ENCODE measurements around the gene IGSF21.

IGSF21 gene

DNA sequence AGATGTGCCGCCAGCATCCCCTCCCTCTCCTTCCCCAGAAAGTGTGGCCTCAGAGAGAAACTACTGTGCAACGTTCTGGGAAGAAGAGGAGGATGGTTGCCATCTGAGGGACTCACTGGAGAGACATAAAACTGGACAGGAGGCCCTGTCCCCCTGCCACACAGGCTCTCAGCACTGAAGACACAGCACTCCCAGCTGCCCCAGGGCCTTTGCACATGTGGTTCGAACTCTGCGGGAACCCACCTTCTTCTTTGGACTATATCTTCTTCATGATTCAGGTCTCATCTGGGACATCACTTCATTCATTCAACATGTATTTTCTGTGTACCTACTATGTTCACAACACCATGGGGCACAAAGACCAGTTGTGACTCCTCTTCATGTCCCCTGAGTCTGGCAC, 17.4 kb downstream of the IGSF21 start:
- no peaks in the 10 kb centered on the region for H3K27me3 ChIP-seq (ENCODE audit: control insufficient read depth, insufficient read depth, low read length)
- H3K9me3 ChIP-seq (replicated peaks; ENCODE audit: low read length) = peaks cover 7% of the 10 kb centered on the region
- H3K4me2 ChIP-seq (ENCODE audit: low read length) = no peak overlapping the region
- H3K4me3 ChIP-seq (ENCODE audit: low read length) = no peak overlapping the region
- H3K36me3 ChIP-seq (ENCODE audit: insufficient read depth, low read length) = no peaks in the 10 kb centered on the region
- H3K9ac ChIP-seq (ENCODE audit: low read depth, low read length) = no peak overlapping the region
- no peaks in the 10 kb centered on the region for H3K4me1 ChIP-seq (ENCODE audit: control insufficient read depth, insufficient read depth, low read length)

DNA sequence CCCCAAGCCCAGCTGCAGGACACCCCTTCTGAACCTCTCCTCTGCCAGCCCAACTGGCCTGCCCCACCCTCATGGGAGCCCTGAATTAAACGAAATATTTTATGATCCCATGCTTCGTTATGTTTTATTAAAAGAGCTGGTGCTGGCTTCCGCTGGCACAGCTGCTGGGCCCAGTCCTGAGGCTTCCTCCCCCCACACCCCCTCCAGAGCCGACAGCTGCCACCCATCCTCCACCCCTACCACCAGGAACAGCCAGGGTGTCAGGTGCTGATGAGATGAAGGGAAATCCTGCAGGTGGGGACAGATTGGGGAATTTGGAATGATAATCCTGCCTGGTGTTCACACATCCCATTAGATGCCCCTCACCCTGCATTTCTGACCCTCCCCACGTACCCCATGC, 19.0 kb downstream of the IGSF21 start:
- Histone ChIP-seq H3K4me3 (ENCODE audit: low read length) (no peak overlapping the region), H3K9me3 (replicated peaks; ENCODE audit: low read length) (no peaks in the 10 kb centered on the region), H3K36me3 (ENCODE audit: insufficient read depth, low read length) (no peaks in the 10 kb centered on the region), H3K4me2 (ENCODE audit: low read length) (no peak overlapping the region), H3K9ac (ENCODE audit: low read depth, low read length) (no peak overlapping the region), H3K4me1 (ENCODE audit: control insufficient read depth, insufficient read depth, low read length) (no peaks in the 10 kb centered on the region), H3K27me3 (ENCODE audit: control insufficient read depth, insufficient read depth, low read length) (no peaks in the 10 kb centered on the region)

DNA sequence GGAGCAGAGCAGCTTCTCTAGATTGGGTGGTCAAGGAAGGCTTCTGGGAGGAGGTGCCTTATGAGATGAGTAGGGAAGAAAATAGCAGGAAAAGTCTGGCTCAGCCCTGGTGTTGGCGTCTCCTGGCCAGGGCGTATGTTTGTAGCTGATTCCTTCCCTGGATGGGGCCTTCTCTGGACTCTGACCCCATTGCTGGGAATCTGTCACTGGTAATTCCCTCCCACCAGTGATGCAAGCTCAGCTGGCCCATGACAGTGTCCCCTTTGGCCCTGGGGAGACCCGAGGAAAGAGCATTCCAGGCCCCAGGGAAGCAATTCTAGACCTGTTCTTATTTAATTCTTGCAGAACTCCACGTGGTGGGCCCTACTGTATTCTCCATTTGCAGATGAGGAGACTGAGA, 20.7 kb downstream of the IGSF21 start:
- no peaks in the 10 kb centered on the region for H3K36me3 ChIP-seq (ENCODE audit: insufficient read depth, low read length)
- H3K4me3 ChIP-seq (ENCODE audit: low read length) = no peak overlapping the region
- no peak overlapping the region for H3K9ac ChIP-seq (ENCODE audit: low read depth, low read length)
- H3K27me3 ChIP-seq (ENCODE audit: control insufficient read depth, insufficient read depth, low read length) = no peaks in the 10 kb centered on the region
- H3K4me1 ChIP-seq (ENCODE audit: control insufficient read depth, insufficient read depth, low read length) = no peaks in the 10 kb centered on the region
- no peak overlapping the region for H3K4me2 ChIP-seq (ENCODE audit: low read length)
- H3K9me3 ChIP-seq (replicated peaks; ENCODE audit: low read length) = no peaks in the 10 kb centered on the region

DNA sequence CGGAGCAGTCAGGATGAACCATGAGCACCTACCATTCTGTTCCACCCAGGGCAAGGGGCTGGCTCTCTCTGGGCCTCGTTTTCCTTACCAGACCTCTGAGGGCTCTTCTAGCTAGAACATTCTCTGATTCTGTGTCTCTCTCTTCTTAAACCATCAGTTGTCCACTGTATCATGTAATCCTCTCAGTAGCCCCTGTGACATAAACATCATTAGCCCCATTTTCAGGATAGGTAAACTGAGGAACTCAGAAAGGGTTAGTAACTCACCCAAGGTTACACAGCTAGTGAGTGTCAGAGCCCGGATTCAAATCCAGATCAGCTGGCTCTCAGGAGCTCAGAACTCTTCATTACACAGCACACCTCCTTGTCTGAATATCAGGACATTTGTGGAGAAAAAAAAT, 22.8 kb downstream of the IGSF21 start:
- H3K4me3 ChIP-seq (ENCODE audit: low read length) = no peak overlapping the region
- no peaks in the 10 kb centered on the region for H3K4me1 ChIP-seq (ENCODE audit: control insufficient read depth, insufficient read depth, low read length)
- no peak overlapping the region for H3K4me2 ChIP-seq (ENCODE audit: low read length)
- H3K36me3 ChIP-seq (ENCODE audit: insufficient read depth, low read length) = no peaks in the 10 kb centered on the region
- H3K9ac ChIP-seq (ENCODE audit: low read depth, low read length) = no peak overlapping the region
- no peaks in the 10 kb centered on the region for H3K9me3 ChIP-seq (replicated peaks; ENCODE audit: low read length)
- H3K27me3 ChIP-seq (ENCODE audit: control insufficient read depth, insufficient read depth, low read length) = no peaks in the 10 kb centered on the region

DNA sequence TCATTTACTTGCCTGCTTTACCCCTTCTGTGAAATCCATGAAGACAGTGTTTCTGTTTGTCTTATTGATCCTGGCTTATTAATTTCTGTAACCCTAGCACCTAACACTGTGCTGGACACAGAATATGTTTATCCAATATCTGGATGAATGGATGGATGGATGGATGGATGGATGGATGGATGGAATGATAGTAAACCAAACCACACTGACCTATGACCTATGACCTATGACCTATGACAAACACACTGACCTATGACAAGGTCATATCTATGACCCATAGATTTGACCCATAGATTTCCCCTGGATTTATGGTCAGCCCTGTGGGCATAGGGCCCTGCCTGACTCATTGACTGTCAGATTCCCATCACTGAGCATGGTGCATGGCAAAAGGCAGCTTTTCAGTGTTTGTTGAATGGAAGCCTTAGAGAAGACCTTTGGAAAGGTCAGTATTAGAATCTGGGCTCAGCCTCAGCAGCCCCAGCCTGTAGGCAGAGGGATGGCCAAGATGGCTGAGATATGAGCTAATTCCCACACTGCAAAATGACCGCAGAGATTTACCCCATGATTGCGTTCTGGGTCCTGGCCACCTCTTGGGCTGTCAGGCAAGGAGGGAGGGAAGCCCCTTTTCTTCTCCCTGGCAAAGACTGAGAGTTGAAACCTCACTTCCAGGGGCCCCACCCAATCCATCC, 24.6 kb downstream of the IGSF21 start:
- Histone ChIP-seq H3K9ac (ENCODE audit: low read depth, low read length) (no peak overlapping the region), H3K36me3 (ENCODE audit: insufficient read depth, low read length) (no peaks in the 10 kb centered on the region), H3K9me3 (replicated peaks; ENCODE audit: low read length) (no peaks in the 10 kb centered on the region), H3K4me2 (ENCODE audit: low read length) (no peak overlapping the region), H3K4me3 (ENCODE audit: low read length) (no peak overlapping the region), H3K27me3 (ENCODE audit: control insufficient read depth, insufficient read depth, low read length) (no peaks in the 10 kb centered on the region), H3K4me1 (ENCODE audit: control insufficient read depth, insufficient read depth, low read length) (no peaks in the 10 kb centered on the region)

DNA sequence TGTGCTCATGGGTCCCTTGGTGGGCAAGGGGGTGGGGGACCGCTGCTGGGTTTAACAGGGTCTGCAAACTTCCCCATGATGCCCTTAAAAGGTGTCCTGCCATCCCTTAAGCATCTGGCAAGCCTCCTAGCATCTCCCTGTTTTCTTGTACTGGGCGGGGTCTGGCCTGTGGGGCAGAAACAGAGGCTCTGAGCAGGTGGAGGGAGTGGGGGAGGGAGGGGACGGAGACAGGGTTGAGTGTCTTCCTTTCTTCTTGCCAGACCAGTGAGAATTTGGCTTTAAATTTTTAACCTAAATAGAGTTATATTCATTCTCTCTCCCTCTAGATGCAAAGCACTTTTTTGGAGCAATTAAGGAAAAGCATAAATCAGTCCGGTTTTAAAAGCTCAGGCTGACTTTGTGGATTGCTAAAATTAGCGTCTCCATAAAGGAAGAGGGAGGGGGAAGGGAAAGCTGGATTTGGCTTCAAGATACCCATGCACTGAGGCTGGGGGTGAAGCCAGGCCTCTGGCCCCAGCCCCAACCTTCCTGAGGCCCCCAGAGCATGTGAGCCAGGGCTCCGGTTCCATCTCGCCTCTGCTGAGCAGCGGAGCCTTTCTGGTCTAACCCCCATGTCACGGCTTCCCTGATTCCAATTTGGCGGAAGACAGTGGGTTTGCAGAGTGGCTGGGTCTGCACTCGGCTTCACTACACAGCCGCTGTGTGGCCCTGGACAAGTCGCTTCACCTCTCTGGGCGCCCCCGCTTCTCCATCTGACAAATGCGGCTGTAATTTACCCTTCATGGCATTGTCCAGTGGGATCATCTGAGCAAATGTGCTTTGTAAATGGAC, 25.3 kb downstream of the IGSF21 start:
- Histone ChIP-seq H3K36me3 (ENCODE audit: insufficient read depth, low read length) (no peaks in the 10 kb centered on the region), H3K4me1 (ENCODE audit: control insufficient read depth, insufficient read depth, low read length) (no peaks in the 10 kb centered on the region), H3K4me2 (ENCODE audit: low read length) (no peak overlapping the region), H3K4me3 (ENCODE audit: low read length) (no peak overlapping the region), H3K27me3 (ENCODE audit: control insufficient read depth, insufficient read depth, low read length) (no peaks in the 10 kb centered on the region), H3K9ac (ENCODE audit: low read depth, low read length) (no peak overlapping the region), H3K9me3 (replicated peaks; ENCODE audit: low read length) (no peaks in the 10 kb centered on the region)

DNA sequence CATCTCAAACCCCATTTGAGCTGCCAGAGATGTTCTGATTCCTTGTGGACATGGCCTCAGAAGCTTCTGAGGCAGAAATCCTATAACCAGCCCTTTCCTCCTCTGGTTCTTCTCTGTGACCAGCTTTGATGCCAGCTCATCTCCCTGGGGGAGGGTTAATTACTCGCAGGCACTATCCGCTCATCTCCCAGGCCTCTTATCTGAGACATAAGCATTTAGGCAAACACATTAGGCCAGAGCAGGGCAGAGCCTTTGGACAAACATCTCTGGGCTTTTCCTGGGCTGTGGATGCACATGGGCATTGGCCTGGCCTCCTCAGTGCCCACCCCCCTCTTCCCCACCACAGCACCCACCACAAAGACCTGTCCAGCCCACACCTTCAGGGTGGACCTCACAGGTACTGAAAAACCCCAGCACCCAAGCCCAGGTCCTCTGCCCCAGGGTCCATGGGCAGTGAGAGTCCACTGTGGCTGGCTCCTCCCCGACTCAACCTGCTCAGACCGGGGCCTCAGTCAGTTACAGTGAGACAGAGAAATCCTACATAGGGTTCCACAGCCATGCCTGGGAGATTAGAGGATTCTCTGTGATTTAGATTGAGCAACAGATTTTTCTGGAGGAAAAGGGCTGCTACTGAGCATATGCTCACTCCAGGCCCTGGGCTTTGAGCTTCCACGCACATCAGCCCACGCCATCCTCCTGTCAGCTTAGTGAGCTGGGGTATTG, 26.9 kb downstream of the IGSF21 start:
- Histone ChIP-seq H3K9me3 (replicated peaks; ENCODE audit: low read length) (no peaks in the 10 kb centered on the region), H3K4me3 (ENCODE audit: low read length) (no peak overlapping the region), H3K4me2 (ENCODE audit: low read length) (no peak overlapping the region), H3K9ac (ENCODE audit: low read depth, low read length) (no peak overlapping the region), H3K27me3 (ENCODE audit: control insufficient read depth, insufficient read depth, low read length) (no peaks in the 10 kb centered on the region), H3K4me1 (ENCODE audit: control insufficient read depth, insufficient read depth, low read length) (no peaks in the 10 kb centered on the region), H3K36me3 (ENCODE audit: insufficient read depth, low read length) (no peaks in the 10 kb centered on the region)

DNA sequence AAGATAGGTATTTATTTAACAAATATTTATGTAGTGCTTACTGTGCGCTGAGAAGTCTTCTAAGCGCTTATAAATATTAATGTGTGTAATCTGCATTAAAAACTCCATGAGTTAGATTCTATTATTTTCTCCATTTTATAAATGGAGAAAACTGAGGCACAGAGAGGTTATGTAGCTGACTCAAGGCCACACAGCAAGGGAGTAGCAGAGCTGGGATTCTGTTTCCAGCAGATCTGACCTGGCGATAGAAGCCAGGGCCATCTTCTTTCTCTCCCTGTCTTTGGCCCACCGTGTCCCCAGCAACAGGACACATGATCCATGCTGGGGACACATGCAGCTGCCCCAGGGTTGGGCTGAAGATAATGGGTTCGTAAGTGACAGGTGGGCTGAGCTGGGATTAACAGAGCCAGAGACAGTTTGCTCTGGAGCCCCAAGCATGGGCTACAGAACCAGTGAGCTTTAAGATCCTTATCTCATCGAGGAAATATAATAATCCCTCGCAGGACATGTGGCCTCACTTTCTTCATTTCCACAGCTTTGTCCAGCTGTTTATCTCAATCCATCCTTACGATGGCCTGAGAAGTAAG, 30.3 kb downstream of the IGSF21 start:
- no peaks in the 10 kb centered on the region for H3K9me3 ChIP-seq (replicated peaks; ENCODE audit: low read length)
- no peaks in the 10 kb centered on the region for H3K36me3 ChIP-seq (ENCODE audit: insufficient read depth, low read length)
- no peak overlapping the region for H3K9ac ChIP-seq (ENCODE audit: low read depth, low read length)
- H3K27me3 ChIP-seq (ENCODE audit: control insufficient read depth, insufficient read depth, low read length) = no peaks in the 10 kb centered on the region
- no peak overlapping the region for H3K4me3 ChIP-seq (ENCODE audit: low read length)
- no peak overlapping the region for H3K4me2 ChIP-seq (ENCODE audit: low read length)
- no peaks in the 10 kb centered on the region for H3K4me1 ChIP-seq (ENCODE audit: control insufficient read depth, insufficient read depth, low read length)

DNA sequence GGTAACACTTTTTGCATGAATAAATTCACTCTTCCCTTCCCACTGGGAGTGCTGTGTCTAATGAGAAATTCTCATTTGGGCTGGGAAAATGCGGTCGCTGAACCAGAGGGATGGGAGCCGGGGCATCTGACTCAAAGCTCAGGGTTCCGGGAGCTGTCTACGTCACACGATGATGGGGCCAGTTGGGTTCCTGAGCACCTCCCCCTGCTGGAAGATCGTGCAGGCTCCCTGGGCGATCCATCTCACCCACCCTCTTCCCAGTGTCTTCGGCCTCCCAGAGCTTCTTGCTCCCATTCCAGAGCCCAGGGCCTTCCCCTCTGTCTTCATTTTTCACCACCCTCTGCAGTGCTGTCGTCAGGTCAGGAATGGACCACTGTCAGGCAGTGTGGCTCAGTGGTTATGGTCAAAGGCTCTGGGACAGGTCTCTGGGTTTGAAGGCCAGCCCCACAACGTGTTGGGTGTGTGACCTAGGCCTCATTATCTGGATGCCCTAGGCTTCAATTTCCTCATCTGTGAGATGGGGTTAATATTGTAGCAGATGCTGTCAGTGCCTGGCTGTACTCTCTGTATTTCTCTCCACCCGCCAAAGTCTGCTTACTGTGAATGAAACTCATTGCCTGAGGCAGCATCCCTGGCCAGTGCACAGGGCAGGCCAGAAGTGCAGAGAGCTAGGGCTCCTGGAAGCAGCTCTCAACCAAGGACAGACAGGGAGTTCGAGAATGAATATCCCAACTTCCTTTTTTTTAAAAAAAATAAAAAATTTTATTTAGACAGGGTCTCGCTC, 31.8 kb downstream of the IGSF21 start:
- Histone ChIP-seq H3K9ac (ENCODE audit: low read depth, low read length) (no peak overlapping the region), H3K36me3 (ENCODE audit: insufficient read depth, low read length) (no peaks in the 10 kb centered on the region), H3K4me3 (ENCODE audit: low read length) (no peak overlapping the region), H3K27me3 (ENCODE audit: control insufficient read depth, insufficient read depth, low read length) (no peaks in the 10 kb centered on the region), H3K4me1 (ENCODE audit: control insufficient read depth, insufficient read depth, low read length) (no peaks in the 10 kb centered on the region), H3K4me2 (ENCODE audit: low read length) (no peak overlapping the region), H3K9me3 (replicated peaks; ENCODE audit: low read length) (peaks cover 2% of the 10 kb centered on the region)

DNA sequence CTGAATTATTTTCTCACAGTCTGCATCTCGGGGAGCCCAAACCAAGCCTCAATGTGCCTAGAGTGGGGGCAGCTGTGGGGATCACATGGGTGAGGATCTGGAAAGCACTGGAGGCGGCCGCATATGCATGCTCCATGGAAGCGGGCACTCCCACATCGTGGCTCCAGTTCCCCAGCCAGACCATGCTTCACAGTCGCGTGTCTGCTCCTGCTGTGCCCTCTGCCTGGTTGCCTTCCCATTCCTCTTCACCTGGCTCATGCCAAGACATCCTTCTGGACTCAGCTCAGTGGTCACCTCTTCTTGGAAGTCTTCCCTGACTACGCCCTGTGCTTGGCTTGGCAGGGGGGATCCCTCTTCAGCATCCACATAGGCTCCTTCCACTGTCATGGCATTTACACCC, 32.8 kb downstream of the IGSF21 start:
- Histone ChIP-seq H3K9ac (ENCODE audit: low read depth, low read length) (no peak overlapping the region), H3K9me3 (replicated peaks; ENCODE audit: low read length) (peaks cover 2% of the 10 kb centered on the region), H3K4me1 (ENCODE audit: control insufficient read depth, insufficient read depth, low read length) (no peaks in the 10 kb centered on the region), H3K4me3 (ENCODE audit: low read length) (no peak overlapping the region), H3K36me3 (ENCODE audit: insufficient read depth, low read length) (no peaks in the 10 kb centered on the region), H3K27me3 (ENCODE audit: control insufficient read depth, insufficient read depth, low read length) (no peaks in the 10 kb centered on the region), H3K4me2 (ENCODE audit: low read length) (no peak overlapping the region)

DNA sequence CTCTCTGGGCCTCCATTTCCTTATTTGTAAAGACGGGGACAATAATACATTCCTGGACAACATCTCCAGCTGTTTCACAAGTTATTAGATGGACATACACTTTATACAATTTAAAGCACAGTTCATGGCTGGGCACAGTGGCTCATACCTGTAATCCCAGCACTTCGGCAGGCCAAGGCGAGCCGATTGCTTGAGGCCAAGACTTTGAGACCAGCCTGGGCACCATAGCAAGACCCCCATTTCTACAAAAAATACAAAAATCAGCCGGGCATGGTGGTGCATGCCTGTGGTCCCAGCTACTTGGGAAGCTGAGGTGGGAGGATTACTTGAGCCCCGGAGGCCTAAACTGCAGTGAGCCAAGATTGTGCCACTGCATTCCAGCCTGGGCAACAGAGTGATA, 34.1 kb downstream of the IGSF21 start:
- Histone ChIP-seq H3K27me3 (ENCODE audit: control insufficient read depth, insufficient read depth, low read length) (no peaks in the 10 kb centered on the region), H3K9me3 (replicated peaks; ENCODE audit: low read length) (peaks cover 2% of the 10 kb centered on the region), H3K4me1 (ENCODE audit: control insufficient read depth, insufficient read depth, low read length) (no peaks in the 10 kb centered on the region), H3K9ac (ENCODE audit: low read depth, low read length) (no peak overlapping the region), H3K4me2 (ENCODE audit: low read length) (no peak overlapping the region), H3K4me3 (ENCODE audit: low read length) (no peak overlapping the region), H3K36me3 (ENCODE audit: insufficient read depth, low read length) (no peaks in the 10 kb centered on the region)

Data from skeletal muscle satellite cell (primary cell).